ENCODE data around the gene CLPTM1L.
"Not testable (repeated sequence)": the region's sequence is repeated elsewhere in the genome, so short reads cannot be mapped to it uniquely, and the experiment has no call there.

The CLPTM1L gene

GRCh38 chr5:1285883-1286291 lies 59.0 kb downstream of the CLPTM1L start:
- DNase-seq: no peak
- Histone ChIP-seq H3K36me3 (no peaks in the 10 kb centered on the region), H3K9me3 (no peaks in the 10 kb centered on the region), H3K4me3 (ENCODE audit: low read depth, low read length) (no peak overlapping the region), H3K27me3 (no peaks in the 10 kb centered on the region), H3K4me1 (no peaks in the 10 kb centered on the region)
- TF ChIP-seq, protein P1, sequence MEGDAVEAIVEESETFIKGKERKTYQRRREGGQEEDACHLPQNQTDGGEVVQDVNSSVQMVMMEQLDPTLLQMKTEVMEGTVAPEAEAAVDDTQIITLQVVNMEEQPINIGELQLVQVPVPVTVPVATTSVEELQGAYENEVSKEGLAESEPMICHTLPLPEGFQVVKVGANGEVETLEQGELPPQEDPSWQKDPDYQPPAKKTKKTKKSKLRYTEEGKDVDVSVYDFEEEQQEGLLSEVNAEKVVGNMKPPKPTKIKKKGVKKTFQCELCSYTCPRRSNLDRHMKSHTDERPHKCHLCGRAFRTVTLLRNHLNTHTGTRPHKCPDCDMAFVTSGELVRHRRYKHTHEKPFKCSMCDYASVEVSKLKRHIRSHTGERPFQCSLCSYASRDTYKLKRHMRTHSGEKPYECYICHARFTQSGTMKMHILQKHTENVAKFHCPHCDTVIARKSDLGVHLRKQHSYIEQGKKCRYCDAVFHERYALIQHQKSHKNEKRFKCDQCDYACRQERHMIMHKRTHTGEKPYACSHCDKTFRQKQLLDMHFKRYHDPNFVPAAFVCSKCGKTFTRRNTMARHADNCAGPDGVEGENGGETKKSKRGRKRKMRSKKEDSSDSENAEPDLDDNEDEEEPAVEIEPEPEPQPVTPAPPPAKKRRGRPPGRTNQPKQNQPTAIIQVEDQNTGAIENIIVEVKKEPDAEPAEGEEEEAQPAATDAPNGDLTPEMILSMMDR (IDR thresholded peaks at IDR 0.05; ENCODE audit: low read depth, low read length): no peak

GRCh38 chr5:1285141-1285540 lies 59.8 kb downstream of the CLPTM1L start:
- H3K36me3 ChIP-seq: no peaks in the 10 kb centered on the region
- TF ChIP-seq, protein P1 (IDR thresholded peaks at IDR 0.05; ENCODE audit: low read depth, low read length): no peak
- no peak overlapping the region for H3K4me3 ChIP-seq (ENCODE audit: low read depth, low read length)
- no peaks in the 10 kb centered on the region for H3K27me3 ChIP-seq
- no peaks in the 10 kb centered on the region for H3K4me1 ChIP-seq
- DNase-seq: no peak
- H3K9me3 ChIP-seq: no peaks in the 10 kb centered on the region

DNA sequence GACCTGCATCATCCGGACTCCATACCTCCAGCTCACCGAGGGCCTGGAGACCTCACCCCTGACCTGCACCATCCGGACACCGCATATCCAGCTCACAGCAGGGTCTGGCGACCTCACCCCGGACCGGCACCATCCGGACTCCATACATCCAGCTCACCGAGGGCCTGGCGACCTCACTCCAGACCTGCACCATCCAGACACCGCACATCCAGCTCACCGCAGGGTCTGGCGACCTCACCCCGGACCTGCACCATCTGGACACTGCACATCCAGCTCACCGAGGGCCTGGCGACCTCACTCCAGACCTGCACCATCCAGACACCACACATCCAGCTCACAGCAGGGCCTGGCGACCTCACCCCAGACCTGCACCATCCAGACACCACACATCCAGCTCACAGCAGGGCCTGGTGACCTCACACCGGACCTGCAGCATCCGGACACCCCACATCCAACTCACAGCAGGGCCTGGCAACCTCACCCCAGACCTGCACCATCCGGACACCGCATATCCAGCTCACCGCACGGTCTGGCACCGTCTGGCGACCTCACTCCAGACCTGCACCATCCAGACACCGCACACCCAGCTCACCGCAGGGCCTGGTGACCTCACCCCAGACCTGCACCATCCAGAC lies 60.4 kb downstream of the CLPTM1L start:
- not testable (repeated sequence) for H3K36me3 ChIP-seq; H3K27me3 ChIP-seq; H3K4me3 ChIP-seq (ENCODE audit: low read depth, low read length); H3K9me3 ChIP-seq; H3K4me1 ChIP-seq; DNase-seq

DNA sequence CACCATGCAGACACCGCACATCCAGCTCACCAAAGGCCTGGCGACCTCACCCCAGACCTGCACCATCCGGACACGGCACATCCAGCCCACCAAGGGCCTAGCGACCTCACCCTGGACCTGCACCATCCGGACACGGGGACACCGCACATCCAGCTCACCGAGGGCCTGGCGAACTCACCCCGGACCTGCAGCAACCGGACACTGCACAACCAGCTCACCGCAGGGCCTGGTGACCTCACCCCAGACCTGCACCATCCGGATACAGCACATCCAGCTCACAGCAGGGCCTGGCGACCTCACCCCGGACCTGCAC lies 61.2 kb downstream of the CLPTM1L start:
- not testable (repeated sequence) for H3K4me1 ChIP-seq; H3K9me3 ChIP-seq; H3K4me3 ChIP-seq (ENCODE audit: low read depth, low read length); H3K36me3 ChIP-seq; DNase-seq; H3K27me3 ChIP-seq

DNA sequence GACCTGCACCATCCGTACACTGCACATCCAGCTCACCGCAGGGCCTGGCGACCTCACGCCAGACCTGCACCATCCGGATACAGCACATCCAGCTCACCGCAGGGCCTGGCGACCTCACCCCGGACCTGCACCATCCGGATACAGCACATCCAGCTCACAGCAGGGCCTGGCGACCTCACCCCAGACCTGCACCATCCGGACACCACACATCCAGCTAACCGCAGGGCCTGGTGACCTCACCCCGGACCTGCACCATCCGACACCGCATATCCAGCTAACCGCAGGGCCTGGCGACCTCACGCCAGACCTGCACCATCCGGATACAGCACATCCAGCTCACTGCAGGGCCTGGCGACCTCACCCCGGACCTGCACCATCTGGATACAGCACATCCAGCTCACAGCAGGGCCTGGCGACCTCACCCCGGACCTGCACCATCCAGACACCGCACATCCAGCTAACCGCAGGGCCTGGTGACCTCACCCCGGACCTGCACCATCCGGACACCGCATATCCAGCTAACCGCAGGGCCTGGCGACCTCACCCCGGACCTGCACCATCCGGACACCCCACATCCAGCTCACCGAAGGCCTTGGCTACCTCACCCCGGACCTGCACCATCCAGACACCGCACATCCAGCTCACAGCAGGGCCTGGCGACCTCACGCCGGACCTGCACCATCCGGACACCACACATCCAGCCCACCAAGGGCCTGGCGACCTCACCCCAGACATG lies 61.7 kb downstream of the CLPTM1L start:
- not testable (repeated sequence) for H3K36me3 ChIP-seq

GRCh38 chr5:1282131-1282992 lies 62.5 kb downstream of the CLPTM1L start:
- TF ChIP-seq, protein P1 (IDR thresholded peaks at IDR 0.05; ENCODE audit: low read depth, low read length): no peak
- H3K9me3 ChIP-seq: no peaks in the 10 kb centered on the region
- H3K36me3 ChIP-seq: no peaks in the 10 kb centered on the region
- peak; percentile 43 for DNase-seq
- H3K4me3 ChIP-seq (ENCODE audit: low read depth, low read length): no peak overlapping the region
- no peaks in the 10 kb centered on the region for H3K27me3 ChIP-seq
- H3K4me1 ChIP-seq: no peaks in the 10 kb centered on the region

More for the DNA sequence above, 61.7 kb downstream of the CLPTM1L start:
- not testable (repeated sequence) for H3K4me3 ChIP-seq (ENCODE audit: low read depth, low read length); DNase-seq; H3K9me3 ChIP-seq; H3K4me1 ChIP-seq; H3K27me3 ChIP-seq

GRCh38 chr5:1281038-1281882 lies 63.6 kb downstream of the CLPTM1L start:
- H3K27me3 ChIP-seq: no peaks in the 10 kb centered on the region
- TF ChIP-seq, protein P1 (IDR thresholded peaks at IDR 0.05; ENCODE audit: low read depth, low read length): no peak
- no peaks in the 10 kb centered on the region for H3K9me3 ChIP-seq
- H3K4me3 ChIP-seq (ENCODE audit: low read depth, low read length): no peak overlapping the region
- H3K4me1 ChIP-seq: no peaks in the 10 kb centered on the region
- H3K36me3 ChIP-seq: no peaks in the 10 kb centered on the region
- DNase-seq: no peak
